ENCODE data around the gene CACNA1C. TPM values are rescaled to one million over a fixed set of nuclear protein-coding genes. Genes with fewer than 3 reads are reported as not detected.

Gene CACNA1C
- total and polyA plus RNA-seq, 2 of the 4 experiments (the other 2 are of a cell fraction): 1.6 to 2.6 TPM

GRCh38 chr12:2137711-2138110, 84.9 kb downstream of the CACNA1C start:
- no peak for ATAC-seq (ENCODE audit: low read depth)
- Histone ChIP-seq H4K20me1 (ENCODE audit: insufficient read depth, low read length) (no peaks in the 10 kb centered on the region), H3K27ac (ENCODE audit: insufficient read depth, low read length) (no peak overlapping the region)

More at GRCh38 chr12:2137711-2138110, 84.9 kb downstream of the CACNA1C start:
- Histone ChIP-seq H3K56ac (ENCODE audit: extremely low read depth, insufficient read depth, low read length) (no peak overlapping the region), H2BK15ac (ENCODE audit: low read depth, low read length) (no peak overlapping the region), H3K9ac (ENCODE audit: low read depth, low read length) (no peak overlapping the region), H2BK120ac (ENCODE audit: low read depth, low read length) (no peak overlapping the region), H3K9me1 (ENCODE audit: insufficient read depth, low read length) (peaks cover 9% of the 10 kb centered on the region), H3K4ac (ENCODE audit: low read depth, low read length) (no peak overlapping the region), H3K27me3 (ENCODE audit: control insufficient read depth, insufficient read depth, low read length) (no peaks in the 10 kb centered on the region), H2AFZ (replicated peaks; ENCODE audit: low read length, poor library complexity) (no peak overlapping the region), H3K9me3 (ENCODE audit: control insufficient read depth, insufficient read depth, low read length) (no peaks in the 10 kb centered on the region), H4K8ac (ENCODE audit: low read depth in 2 of 2, low read length in 2 of 2) (no peak overlapping the region), H3K4me1 (ENCODE audit: control insufficient read depth, insufficient read depth, low read length) (0 out of 2 replicates have a peak, but pooled peaks cover 2% of the 10 kb centered on the region), H2BK5ac (ENCODE audit: low read depth, low read length, poor library complexity, severe bottlenecking) (no peak overlapping the region), H3K18ac (ENCODE audit: low read depth, low read length) (no peak overlapping the region), H3K4me3 (ENCODE audit: insufficient read depth, low read depth, low read length) (no peak overlapping the region), H2BK20ac (ENCODE audit: low read depth, low read length) (no peak overlapping the region), H3K79me1 (ENCODE audit: low read depth in 1 of 2, low read length in 2 of 2) (peaks cover 0 to 3% of the 10 kb centered on the region in 2 experiments; a peak in 1 of 4 replicates), H3K23ac (ENCODE audit: low read depth, low read length) (no peak overlapping the region), H4K5ac (ENCODE audit: low read depth, low read length) (no peak overlapping the region), H3K36me3 (ENCODE audit: control insufficient read depth, insufficient read depth, low read length) (no peaks in the 10 kb centered on the region), H2AK9ac (replicated peaks; ENCODE audit: low read depth, low read length, poor library complexity) (no peak overlapping the region), H3K4me2 (ENCODE audit: low read depth, low read length) (no peak overlapping the region), H3K14ac (replicated peaks; ENCODE audit: low read depth, low read length) (no peak overlapping the region), H4K91ac (ENCODE audit: insufficient read depth, low read depth, low read length) (no peak overlapping the region), H2AK5ac (ENCODE audit: low read depth, low read length) (no peak overlapping the region; the same call in 1 of the 2 replicates)
- dilution Hi-C loops (cut with HindIII; ENCODE audit: low sequenced_read_pairs, unreplicated experiment): no loop called here
- DNase-seq: no peak
- TF ChIP-seq CHD1 (IDR thresholded peaks at IDR 0.05; ENCODE audit: low read depth, low read length) (no peak), RFX5 (IDR thresholded peaks at IDR 0.05; ENCODE audit: low read depth, low read length) (no peak), MAFK (IDR thresholded peaks at IDR 0.05; ENCODE audit: low read depth, low read length) (no peak), RCOR1 (IDR thresholded peaks at IDR 0.05; ENCODE audit: insufficient replicate concordance, low read length) (no peak), SMC3 (IDR thresholded peaks at IDR 0.05; ENCODE audit: low read depth, low read length) (no peak), RAD21 (IDR thresholded peaks at IDR 0.05; ENCODE audit: low read length) (no peak), POLR2A (IDR thresholded peaks at IDR 0.05; ENCODE audit: low read depth, low read length) (no peak), MAZ (IDR thresholded peaks at IDR 0.05; ENCODE audit: borderline replicate concordance, low read depth, low read length) (no peak), MXI1 (IDR thresholded peaks at IDR 0.05; ENCODE audit: borderline replicate concordance, low read depth, low read length) (no peak)
- TF ChIP-seq, protein P1, sequence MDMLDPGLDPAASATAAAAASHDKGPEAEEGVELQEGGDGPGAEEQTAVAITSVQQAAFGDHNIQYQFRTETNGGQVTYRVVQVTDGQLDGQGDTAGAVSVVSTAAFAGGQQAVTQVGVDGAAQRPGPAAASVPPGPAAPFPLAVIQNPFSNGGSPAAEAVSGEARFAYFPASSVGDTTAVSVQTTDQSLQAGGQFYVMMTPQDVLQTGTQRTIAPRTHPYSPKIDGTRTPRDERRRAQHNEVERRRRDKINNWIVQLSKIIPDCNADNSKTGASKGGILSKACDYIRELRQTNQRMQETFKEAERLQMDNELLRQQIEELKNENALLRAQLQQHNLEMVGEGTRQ (IDR thresholded peaks at IDR 0.05; ENCODE audit: low read depth, low read length): no peak
- intact Hi-C loops (cut with micrococcal nuclease): no loop called here
- POLR2A ChIA-PET (ENCODE audit: unreplicated experiment): no interaction called here
- 68% methylated on average over 8 of the region's 10 CpGs; no CpG with 5 or more reads in 1 of the 2 experiments for WGBS, 2 experiments (ENCODE audit: extremely low coverage in 2 of 2, insufficient read length in 1 of 2)
- BruUV-seq (replicated peaks): no TSS peak
- CTCF ChIA-PET: no interaction called here
- in situ Hi-C loops (cut with MboI; ENCODE audit: low sequenced_read_pairs): no loop called here

Measured in IMR-90 (cell line).